ENCODE results near the gene LOC101059915.
"Not testable (repeated sequence)": the region's sequence is repeated elsewhere in the genome, so short reads cannot be mapped to it uniquely, and the experiment has no call there.

The LOC101059915 gene

GRCh38 chrX:71664889-71665491 is 2.4 kb upstream of the LOC101059915 start:
- no peaks in the 10 kb centered on the region for H3K4me1 ChIP-seq (ENCODE audit: control insufficient read depth, insufficient read depth, low read length)
- no peak overlapping the region for H3K9ac ChIP-seq (ENCODE audit: low read depth, low read length)
- no peaks in the 10 kb centered on the region for H3K36me3 ChIP-seq (ENCODE audit: insufficient read depth, low read length)

GRCh38 chrX:71665747-71666146 is 1.6 kb upstream of the LOC101059915 start:
- no peaks in the 10 kb centered on the region for H3K4me1 ChIP-seq (ENCODE audit: control insufficient read depth, insufficient read depth, low read length)
- H3K27me3 ChIP-seq (ENCODE audit: control insufficient read depth, insufficient read depth, low read length) = peaks cover 10% of the 10 kb centered on the region
- no peak overlapping the region for H3K4me3 ChIP-seq (ENCODE audit: low read length)
- H3K4me2 ChIP-seq (ENCODE audit: low read length) = no peak overlapping the region
- no peaks in the 10 kb centered on the region for H3K36me3 ChIP-seq (ENCODE audit: insufficient read depth, low read length)
- no peak overlapping the region for H3K9ac ChIP-seq (ENCODE audit: low read depth, low read length)
- H3K9me3 ChIP-seq (replicated peaks; ENCODE audit: low read length) = no peaks in the 10 kb centered on the region

More at GRCh38 chrX:71664889-71665491, 2.4 kb upstream of the LOC101059915 start:
- no peak overlapping the region for H3K4me3 ChIP-seq (ENCODE audit: low read length)
- H3K4me2 ChIP-seq (ENCODE audit: low read length) = no peak overlapping the region
- peaks cover 6% of the 10 kb centered on the region for H3K27me3 ChIP-seq (ENCODE audit: control insufficient read depth, insufficient read depth, low read length)
- H3K9me3 ChIP-seq (replicated peaks; ENCODE audit: low read length) = no peaks in the 10 kb centered on the region

GRCh38 chrX:71666240-71667223 is 814 bp upstream of the LOC101059915 start:
- Histone ChIP-seq H3K9me3 (replicated peaks; ENCODE audit: low read length) (no peaks in the 10 kb centered on the region), H3K4me2 (ENCODE audit: low read length) (no peak overlapping the region), H3K27me3 (ENCODE audit: control insufficient read depth, insufficient read depth, low read length) (peaks cover 10% of the 10 kb centered on the region), H3K36me3 (ENCODE audit: insufficient read depth, low read length) (no peaks in the 10 kb centered on the region), H3K4me1 (ENCODE audit: control insufficient read depth, insufficient read depth, low read length) (no peaks in the 10 kb centered on the region), H3K4me3 (ENCODE audit: low read length) (no peak overlapping the region), H3K9ac (ENCODE audit: low read depth, low read length) (no peak overlapping the region)

GRCh38 chrX:71668248-71668595 is 876 bp downstream of the LOC101059915 start:
- no peaks in the 10 kb centered on the region for H3K36me3 ChIP-seq (ENCODE audit: insufficient read depth, low read length)
- no peak overlapping the region for H3K4me3 ChIP-seq (ENCODE audit: low read length)
- no peaks in the 10 kb centered on the region for H3K9me3 ChIP-seq (replicated peaks; ENCODE audit: low read length)
- peaks cover 11% of the 10 kb centered on the region for H3K27me3 ChIP-seq (ENCODE audit: control insufficient read depth, insufficient read depth, low read length)
- no peak overlapping the region for H3K4me2 ChIP-seq (ENCODE audit: low read length)
- H3K4me1 ChIP-seq (ENCODE audit: control insufficient read depth, insufficient read depth, low read length) = no peaks in the 10 kb centered on the region
- H3K9ac ChIP-seq (ENCODE audit: low read depth, low read length) = no peak overlapping the region

- Histone ChIP-seq H3K4me3 (ENCODE audit: low read length) (no peak overlapping the region), H3K27me3 (ENCODE audit: control insufficient read depth, insufficient read depth, low read length) (peaks cover 19% of the 10 kb centered on the region), H3K9ac (ENCODE audit: low read depth, low read length) (no peak overlapping the region), H3K4me2 (ENCODE audit: low read length) (no peak overlapping the region), H3K36me3 (ENCODE audit: insufficient read depth, low read length) (no peaks in the 10 kb centered on the region), H3K9me3 (replicated peaks; ENCODE audit: low read length) (no peaks in the 10 kb centered on the region), H3K4me1 (ENCODE audit: control insufficient read depth, insufficient read depth, low read length) (no peaks in the 10 kb centered on the region)
Measured at GRCh38 chrX:71669492-71669891, 2.1 kb downstream of the LOC101059915 start.

DNA sequence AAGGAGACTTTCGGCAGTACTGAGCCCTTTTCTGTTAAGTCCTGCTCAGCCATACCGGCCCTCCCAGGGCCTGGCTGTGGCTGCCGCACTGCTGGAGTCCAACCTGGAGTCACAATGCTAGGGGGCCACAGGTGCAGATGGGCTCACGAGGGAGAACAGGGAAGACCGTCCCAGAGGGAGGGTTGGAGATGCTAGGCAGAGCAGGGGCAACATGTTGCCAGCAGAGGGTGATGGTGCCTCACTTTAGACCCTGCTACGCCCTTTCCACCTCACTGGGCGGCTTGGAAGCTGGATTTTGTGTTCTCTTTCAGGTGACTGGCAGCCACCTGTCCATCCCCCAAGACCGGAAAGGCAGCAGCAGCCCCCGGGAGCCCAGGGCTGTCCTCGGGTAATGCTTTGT is 2.6 kb downstream of the LOC101059915 start:
- not testable (repeated sequence) for H3K9me3 ChIP-seq (replicated peaks; ENCODE audit: low read length); H3K36me3 ChIP-seq (ENCODE audit: insufficient read depth, low read length); H3K4me2 ChIP-seq (ENCODE audit: low read length); H3K4me3 ChIP-seq (ENCODE audit: low read length); H3K4me1 ChIP-seq (ENCODE audit: control insufficient read depth, insufficient read depth, low read length); H3K9ac ChIP-seq (ENCODE audit: low read depth, low read length)
- H3K27me3 ChIP-seq (ENCODE audit: control insufficient read depth, insufficient read depth, low read length) = peaks cover 19% of the 10 kb centered on the region

- no peaks in the 10 kb centered on the region for H3K36me3 ChIP-seq (ENCODE audit: insufficient read depth, low read length)
- no peak overlapping the region for H3K4me2 ChIP-seq (ENCODE audit: low read length)
- H3K27me3 ChIP-seq (ENCODE audit: control insufficient read depth, insufficient read depth, low read length) = peaks cover 19% of the 10 kb centered on the region
- H3K4me1 ChIP-seq (ENCODE audit: control insufficient read depth, insufficient read depth, low read length) = no peaks in the 10 kb centered on the region
- H3K4me3 ChIP-seq (ENCODE audit: low read length) = no peak overlapping the region
- H3K9me3 ChIP-seq (replicated peaks; ENCODE audit: low read length) = no peaks in the 10 kb centered on the region
- no peak overlapping the region for H3K9ac ChIP-seq (ENCODE audit: low read depth, low read length)
Measured at GRCh38 chrX:71671043-71671780, 3.9 kb downstream of the LOC101059915 start.

DNA sequence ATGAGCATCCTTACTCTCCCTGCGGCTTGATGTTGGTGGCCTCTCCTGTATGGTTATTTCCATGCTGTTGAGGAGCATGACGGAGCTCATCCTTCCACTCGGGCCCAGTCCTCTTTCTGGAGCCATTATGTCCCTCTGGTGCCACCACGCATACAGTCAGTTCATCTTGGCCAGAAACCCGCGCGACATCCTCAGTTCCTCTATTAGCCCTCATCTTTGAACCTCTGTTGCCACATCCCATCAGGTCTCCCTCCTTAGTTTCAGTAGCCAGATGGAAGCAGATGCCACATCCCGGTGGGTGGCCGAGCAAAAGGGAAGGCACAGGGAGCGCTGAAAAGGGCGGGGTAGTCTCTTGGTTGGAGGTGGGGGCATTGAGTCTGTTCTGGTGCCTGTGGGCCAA is 4.6 kb downstream of the LOC101059915 start:
- no peaks in the 10 kb centered on the region for H3K36me3 ChIP-seq (ENCODE audit: insufficient read depth, low read length)
- no peak overlapping the region for H3K9ac ChIP-seq (ENCODE audit: low read depth, low read length)
- no peak overlapping the region for H3K4me3 ChIP-seq (ENCODE audit: low read length)
- no peak overlapping the region for H3K4me2 ChIP-seq (ENCODE audit: low read length)
- H3K27me3 ChIP-seq (ENCODE audit: control insufficient read depth, insufficient read depth, low read length) = peaks cover 19% of the 10 kb centered on the region
- no peaks in the 10 kb centered on the region for H3K4me1 ChIP-seq (ENCODE audit: control insufficient read depth, insufficient read depth, low read length)
- no peaks in the 10 kb centered on the region for H3K9me3 ChIP-seq (replicated peaks; ENCODE audit: low read length)

GRCh38 chrX:71675636-71676035 is 8.3 kb downstream of the LOC101059915 start:
- not testable (repeated sequence) for H3K4me2 ChIP-seq (ENCODE audit: low read length); H3K9me3 ChIP-seq (replicated peaks; ENCODE audit: low read length); H3K4me3 ChIP-seq (ENCODE audit: low read length); H3K9ac ChIP-seq (ENCODE audit: low read depth, low read length); H3K4me1 ChIP-seq (ENCODE audit: control insufficient read depth, insufficient read depth, low read length); H3K36me3 ChIP-seq (ENCODE audit: insufficient read depth, low read length)
- peaks cover 14% of the 10 kb centered on the region for H3K27me3 ChIP-seq (ENCODE audit: control insufficient read depth, insufficient read depth, low read length)

GRCh38 chrX:71676068-71676795 is 8.9 kb downstream of the LOC101059915 start:
- not testable (repeated sequence) for H3K4me3 ChIP-seq (ENCODE audit: low read length); H3K4me2 ChIP-seq (ENCODE audit: low read length); H3K36me3 ChIP-seq (ENCODE audit: insufficient read depth, low read length); H3K9ac ChIP-seq (ENCODE audit: low read depth, low read length); H3K9me3 ChIP-seq (replicated peaks; ENCODE audit: low read length); H3K4me1 ChIP-seq (ENCODE audit: control insufficient read depth, insufficient read depth, low read length)
- peaks cover 14% of the 10 kb centered on the region for H3K27me3 ChIP-seq (ENCODE audit: control insufficient read depth, insufficient read depth, low read length)

DNA sequence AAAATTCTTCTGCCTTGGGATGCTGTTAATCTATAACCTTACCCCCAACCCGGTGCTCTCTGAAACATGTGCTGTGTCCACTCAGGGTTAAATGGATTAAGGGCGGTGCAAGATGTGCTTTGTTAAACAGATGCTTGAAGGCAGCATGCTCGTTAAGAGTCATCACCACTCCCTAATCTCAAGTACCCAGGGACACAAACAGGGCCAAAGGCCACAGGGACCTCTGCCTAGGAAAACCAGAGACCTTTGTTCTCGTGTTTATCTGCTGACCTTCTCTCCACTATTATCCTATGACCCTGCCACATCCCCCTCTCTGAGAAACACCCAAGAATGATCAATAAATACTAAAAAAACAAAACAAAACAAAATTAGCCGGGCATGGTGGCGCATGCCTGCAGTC is 9.8 kb downstream of the LOC101059915 start:
- not testable (repeated sequence) for H3K4me1 ChIP-seq (ENCODE audit: control insufficient read depth, insufficient read depth, low read length); H3K9me3 ChIP-seq (replicated peaks; ENCODE audit: low read length); H3K4me2 ChIP-seq (ENCODE audit: low read length)

More for the DNA sequence above, 9.8 kb downstream of the LOC101059915 start:
- not testable (repeated sequence) for H3K4me3 ChIP-seq (ENCODE audit: low read length); H3K36me3 ChIP-seq (ENCODE audit: insufficient read depth, low read length); H3K9ac ChIP-seq (ENCODE audit: low read depth, low read length)
- H3K27me3 ChIP-seq (ENCODE audit: control insufficient read depth, insufficient read depth, low read length) = peaks cover 14% of the 10 kb centered on the region

Data from skeletal muscle satellite cell (primary cell).